Mucosa of gallbladder (tissue), 1 donor: ENCODE data around the gene HMHB1. TPM values are rescaled to one million over a fixed set of nuclear protein-coding genes. Genes with fewer than 3 reads are reported as not detected.

Experiments
- DNase-seq: peaks from one replicate; pipeline ENCODE4 v3.0.0-alpha.2; 2020; ENCODE audit warnings: low spot score
- total RNA-seq: library from RNA; stranded (reverse); gene quantifications from one replicate; pipeline ENCODE4 v1.2.1, GENCODE V29; 2021
- donor health status: DM: no; HTN: no; CAD: no.

The HMHB1 gene
- total RNA-seq, 1 donor from 2014 or later: not detected

DNA sequence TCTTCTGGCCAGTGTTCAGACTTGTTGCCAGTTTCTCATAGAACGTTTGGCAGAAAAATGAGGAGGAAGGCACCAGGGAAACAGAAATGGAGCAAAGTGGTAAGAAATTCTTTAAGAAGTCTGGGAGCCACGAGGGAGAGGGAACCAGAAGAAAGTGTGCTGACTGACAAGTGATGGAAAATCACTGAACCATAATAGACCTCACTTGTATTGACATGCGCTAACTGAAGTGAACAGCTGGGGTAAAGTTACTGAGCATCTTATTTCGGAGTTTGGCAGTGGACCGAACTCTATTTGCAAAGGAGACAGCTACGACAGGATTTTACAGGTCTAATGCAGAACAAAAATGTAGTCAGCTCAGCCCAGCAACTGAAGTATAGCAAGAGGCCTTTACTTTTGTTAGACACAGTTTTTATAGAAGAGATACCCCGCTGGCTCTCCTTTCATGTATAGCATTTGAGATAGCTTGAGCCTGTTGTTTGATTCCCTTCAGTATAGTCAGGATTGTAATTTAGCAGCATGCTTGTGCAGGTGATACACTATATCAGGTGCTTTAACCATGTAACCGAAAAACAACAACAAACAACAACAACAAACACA, 53.6 kb downstream of the HMHB1 start:
- DNase-seq: no peak
